K562 (cell line): ENCODE results near the gene NOSIP. TPM values are rescaled to one million over a fixed set of nuclear protein-coding genes. Genes with fewer than 3 reads are reported as not detected.

ENCODE experiments used
- ADNP ChIP-seq: fragments of 200-800 bp; sonication (Bioruptor generic); IDR thresholded peaks from 2 replicates; pipeline ENCODE4 v1.6.1; 2016; ENCODE audit warnings: missing genetic modification characterization, missing compliant biosample characterization
- CBX3 ChIP-seq, 2 experiments: IDR thresholded peaks; 1 replicate in 1 of 2; 2 replicates in 1 of 2; pipeline ENCODE4 v1.6.1; 2012; ENCODE audit warnings: inconsistent platforms in 2 of 2, low read length in 2 of 2, borderline replicate concordance in 1 of 2, control low read depth in 1 of 2
- FOXK2 ChIP-seq, 2 experiments: fragments of 450-650 bp; IDR thresholded peaks in 1 of 2; conservative IDR thresholded peaks in 1 of 2; 2 replicates each; pipeline ENCODE4 v1.6.1; 2016; ENCODE audit warnings: low read depth in 2 of 2, mild to moderate bottlenecking in 1 of 2
- NBN ChIP-seq: fragments of 450-650 bp; IDR thresholded peaks from 2 replicates; pipeline ENCODE4 v1.6.1; 2016; ENCODE audit warnings: low read depth, mild to moderate bottlenecking
- NFIC ChIP-seq: fragments of 450-650 bp; IDR thresholded peaks from 2 replicates; pipeline ENCODE4 v1.6.1; 2017; ENCODE audit warnings: mild to moderate bottlenecking, inconsistent platforms
- RB1 ChIP-seq: fragments of 450-650 bp; IDR thresholded peaks from 2 replicates; pipeline ENCODE4 v1.6.1; 2017; ENCODE audit warnings: low read depth, mild to moderate bottlenecking
- SMARCE1 ChIP-seq: fragments of 450-650 bp; IDR thresholded peaks from 2 replicates; pipeline ENCODE4 v1.7.1; 2016; ENCODE audit warnings: mild to moderate bottlenecking
- SP1 ChIP-seq: sonication (generic); formaldehyde crosslinking; IDR thresholded peaks from 2 replicates; pipeline ENCODE4 v1.8.1; 2022; ENCODE audit warnings: mild to moderate bottlenecking, missing genetic modification reagents
- XRCC5 ChIP-seq: fragments of 200-400 bp; formaldehyde crosslinking; IDR thresholded peaks from 2 replicates; pipeline ENCODE4 v1.6.1; 2017; ENCODE audit warnings: low read depth, mild to moderate bottlenecking, low read length
- ZNF121 ChIP-seq: sonication (generic); formaldehyde crosslinking; conservative IDR thresholded peaks from 2 replicates; pipeline ENCODE4 v1.8.0; 2022; ENCODE audit warnings: missing genetic modification reagents
- ZNF174 ChIP-seq: fragments of 250-450 bp; sonication (Bioruptor Pico); IDR thresholded peaks from 2 replicates; pipeline ENCODE4 v1.4.0; 2020; ENCODE audit warnings: mild to moderate bottlenecking
- ZNF589 ChIP-seq: fragments of 200-800 bp; sonication (Bioruptor generic); IDR thresholded peaks from 2 replicates; pipeline ENCODE4 v1.6.1; 2016; ENCODE audit warnings: low read depth, missing genetic modification characterization, missing compliant biosample characterization
- polyA plus RNA-seq, 8 experiments: library from polyadenylated mRNA; depleted of rRNA in 4 of 8; stranded (reverse) in 5 of 8; unstranded in 3 of 8; fragments of >200 nt; fragmentation: Nextera tagmentation in 2 of 8; fragmentation: Illumina TruSeq in 1 of 8; extraction: Ambion mirVana in 2 of 8; extraction: Trizol in 1 of 8; gene quantifications; 2 replicates each; pipeline versions ENCODE4 v1.2.1 to v1.2.3, GENCODE V29; 2011 to 2014; ENCODE audit warnings: inconsistent platforms in 1 of 8, missing spikeins in 1 of 8
- total RNA-seq, 7 experiments: library from RNA; depleted of rRNA in 6 of 7; stranded (reverse); fragments of >200 nt in 6 of 7; fragmentation: Illumina TruSeq in 2 of 7; extraction: Trizol in 2 of 7; gene quantifications; 2 replicates each; pipeline versions ENCODE4 v1.2.1 to v1.2.3, GENCODE V29; 2011 to 2021; ENCODE audit warnings: low replicate concordance in 1 of 7
- TF ChIP-seq, protein P1 (sequence below): fragments of 450-650 bp; IDR thresholded peaks from 2 replicates; pipeline ENCODE4 v1.6.1; 2016; ENCODE audit warnings: low read depth, mild to moderate bottlenecking, moderate library complexity
- TF ChIP-seq, protein P2 (sequence below), 2 experiments: fragments of 450-650 bp; formaldehyde crosslinking in 1 of 2; IDR thresholded peaks; 2 replicates each; pipeline versions ENCODE4 v1.4.0 to v1.6.1; 2014 to 2020; ENCODE audit warnings: mild to moderate bottlenecking in 2 of 2, borderline replicate concordance in 1 of 2, low read depth in 1 of 2
- TF ChIP-seq, protein P3 (sequence below): fragments of 150-350 bp; IDR thresholded peaks from 2 replicates; pipeline ENCODE4 v1.6.1; 2014; ENCODE audit warnings: low read depth, mild to moderate bottlenecking, low read length, borderline replicate concordance

The NOSIP gene
- total and polyA plus RNA-seq, 9 of the 15 experiments (the other 6 are each of a cell fraction or from before 2014, with no cell fraction given), result 14.4 to 153 (median 79.9) TPM

DNA sequence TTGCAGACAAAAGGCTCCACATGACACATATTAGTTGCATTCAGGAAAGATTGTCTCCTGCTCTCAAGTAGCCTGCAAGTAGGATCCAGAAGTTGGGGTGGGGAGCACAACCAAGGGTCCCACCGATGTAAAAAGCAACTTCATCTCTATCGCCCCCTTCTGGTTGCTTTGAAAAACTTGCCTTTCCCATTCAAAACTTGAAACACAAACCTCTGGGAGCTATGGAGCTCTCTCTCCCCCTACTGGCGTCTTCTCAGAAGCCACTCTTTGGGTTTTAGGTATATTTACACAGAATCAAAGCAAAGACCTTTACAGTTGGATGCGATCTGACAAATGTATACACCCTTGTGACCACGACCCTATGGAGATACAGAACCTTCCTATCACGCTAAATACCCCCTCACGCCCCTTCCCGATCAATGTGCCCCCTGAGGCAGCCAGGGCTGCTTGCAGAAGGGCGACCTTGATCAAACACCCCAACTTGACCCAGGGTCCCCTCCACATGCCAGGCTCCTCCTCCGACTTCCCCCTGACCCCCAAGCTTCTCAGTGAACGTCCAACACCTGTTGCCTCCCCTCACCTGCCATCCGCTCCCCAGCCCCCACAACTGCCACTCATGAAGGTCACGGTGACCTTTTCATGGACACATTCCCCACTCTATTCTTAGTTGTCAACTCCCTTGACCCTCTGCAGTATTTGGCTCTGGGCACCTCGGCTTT is 10.1 kb downstream of the NOSIP start (continued):
- TF ChIP-seq, protein P1, sequence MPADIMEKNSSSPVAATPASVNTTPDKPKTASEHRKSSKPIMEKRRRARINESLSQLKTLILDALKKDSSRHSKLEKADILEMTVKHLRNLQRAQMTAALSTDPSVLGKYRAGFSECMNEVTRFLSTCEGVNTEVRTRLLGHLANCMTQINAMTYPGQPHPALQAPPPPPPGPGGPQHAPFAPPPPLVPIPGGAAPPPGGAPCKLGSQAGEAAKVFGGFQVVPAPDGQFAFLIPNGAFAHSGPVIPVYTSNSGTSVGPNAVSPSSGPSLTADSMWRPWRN, result no peak
- TF ChIP-seq RB1, result peak; percentile 55; the same call in 1 of the 2 replicates
- TF ChIP-seq, protein P2, sequence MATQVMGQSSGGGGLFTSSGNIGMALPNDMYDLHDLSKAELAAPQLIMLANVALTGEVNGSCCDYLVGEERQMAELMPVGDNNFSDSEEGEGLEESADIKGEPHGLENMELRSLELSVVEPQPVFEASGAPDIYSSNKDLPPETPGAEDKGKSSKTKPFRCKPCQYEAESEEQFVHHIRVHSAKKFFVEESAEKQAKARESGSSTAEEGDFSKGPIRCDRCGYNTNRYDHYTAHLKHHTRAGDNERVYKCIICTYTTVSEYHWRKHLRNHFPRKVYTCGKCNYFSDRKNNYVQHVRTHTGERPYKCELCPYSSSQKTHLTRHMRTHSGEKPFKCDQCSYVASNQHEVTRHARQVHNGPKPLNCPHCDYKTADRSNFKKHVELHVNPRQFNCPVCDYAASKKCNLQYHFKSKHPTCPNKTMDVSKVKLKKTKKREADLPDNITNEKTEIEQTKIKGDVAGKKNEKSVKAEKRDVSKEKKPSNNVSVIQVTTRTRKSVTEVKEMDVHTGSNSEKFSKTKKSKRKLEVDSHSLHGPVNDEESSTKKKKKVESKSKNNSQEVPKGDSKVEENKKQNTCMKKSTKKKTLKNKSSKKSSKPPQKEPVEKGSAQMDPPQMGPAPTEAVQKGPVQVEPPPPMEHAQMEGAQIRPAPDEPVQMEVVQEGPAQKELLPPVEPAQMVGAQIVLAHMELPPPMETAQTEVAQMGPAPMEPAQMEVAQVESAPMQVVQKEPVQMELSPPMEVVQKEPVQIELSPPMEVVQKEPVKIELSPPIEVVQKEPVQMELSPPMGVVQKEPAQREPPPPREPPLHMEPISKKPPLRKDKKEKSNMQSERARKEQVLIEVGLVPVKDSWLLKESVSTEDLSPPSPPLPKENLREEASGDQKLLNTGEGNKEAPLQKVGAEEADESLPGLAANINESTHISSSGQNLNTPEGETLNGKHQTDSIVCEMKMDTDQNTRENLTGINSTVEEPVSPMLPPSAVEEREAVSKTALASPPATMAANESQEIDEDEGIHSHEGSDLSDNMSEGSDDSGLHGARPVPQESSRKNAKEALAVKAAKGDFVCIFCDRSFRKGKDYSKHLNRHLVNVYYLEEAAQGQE (IDR thresholded peaks at IDR 0.05; ENCODE audit: borderline replicate concordance), result peak; percentile 84
- TF ChIP-seq, protein P2 (CRISPR knock-in tag; IDR thresholded peaks at IDR 0.05; ENCODE audit: low read depth), result no peak
- TF ChIP-seq, protein P3, sequence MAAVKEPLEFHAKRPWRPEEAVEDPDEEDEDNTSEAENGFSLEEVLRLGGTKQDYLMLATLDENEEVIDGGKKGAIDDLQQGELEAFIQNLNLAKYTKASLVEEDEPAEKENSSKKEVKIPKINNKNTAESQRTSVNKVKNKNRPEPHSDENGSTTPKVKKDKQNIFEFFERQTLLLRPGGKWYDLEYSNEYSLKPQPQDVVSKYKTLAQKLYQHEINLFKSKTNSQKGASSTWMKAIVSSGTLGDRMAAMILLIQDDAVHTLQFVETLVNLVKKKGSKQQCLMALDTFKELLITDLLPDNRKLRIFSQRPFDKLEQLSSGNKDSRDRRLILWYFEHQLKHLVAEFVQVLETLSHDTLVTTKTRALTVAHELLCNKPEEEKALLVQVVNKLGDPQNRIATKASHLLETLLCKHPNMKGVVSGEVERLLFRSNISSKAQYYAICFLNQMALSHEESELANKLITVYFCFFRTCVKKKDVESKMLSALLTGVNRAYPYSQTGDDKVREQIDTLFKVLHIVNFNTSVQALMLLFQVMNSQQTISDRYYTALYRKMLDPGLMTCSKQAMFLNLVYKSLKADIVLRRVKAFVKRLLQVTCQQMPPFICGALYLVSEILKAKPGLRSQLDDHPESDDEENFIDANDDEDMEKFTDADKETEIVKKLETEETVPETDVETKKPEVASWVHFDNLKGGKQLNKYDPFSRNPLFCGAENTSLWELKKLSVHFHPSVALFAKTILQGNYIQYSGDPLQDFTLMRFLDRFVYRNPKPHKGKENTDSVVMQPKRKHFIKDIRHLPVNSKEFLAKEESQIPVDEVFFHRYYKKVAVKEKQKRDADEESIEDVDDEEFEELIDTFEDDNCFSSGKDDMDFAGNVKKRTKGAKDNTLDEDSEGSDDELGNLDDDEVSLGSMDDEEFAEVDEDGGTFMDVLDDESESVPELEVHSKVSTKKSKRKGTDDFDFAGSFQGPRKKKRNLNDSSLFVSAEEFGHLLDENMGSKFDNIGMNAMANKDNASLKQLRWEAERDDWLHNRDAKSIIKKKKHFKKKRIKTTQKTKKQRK, result no peak
- peak; percentile 36; the same call in 1 of the 2 replicates for TF ChIP-seq SMARCE1
- TF ChIP-seq ZNF589, result no peak
- TF ChIP-seq ZNF174 (CRISPR knock-in tag), result 0 out of 2 replicates have a peak, but pooled peaks have one; percentile 61
- 0 out of 2 replicates have a peak, but pooled peaks have one; percentile 20 for TF ChIP-seq ADNP (tag)
- TF ChIP-seq FOXK2 (conservative IDR thresholded peaks at IDR 0.05 in 1 of 2, IDR thresholded peaks at IDR 0.05 in 1 of 2; ENCODE audit: low read depth in 2 of 2), result peak; percentile 36 to 52; a peak in 2 of 4 replicates
- TF ChIP-seq SP1 (CRISPR knock-in tag), result 0 out of 2 replicates have a peak, but pooled peaks have one; percentile 43
- TF ChIP-seq CBX3 (IDR thresholded peaks at IDR 0.05; ENCODE audit: borderline replicate concordance in 1 of 2, low read length in 2 of 2), result 0 out of 3 replicates have a peak, but pooled peaks of 1 of the 2 experiments have one; percentile 40
- TF ChIP-seq NBN, result peak; percentile 66
- 0 out of 2 replicates have a peak, but pooled peaks have one; percentile 5 for TF ChIP-seq NFIC
- 0 out of 2 replicates have a peak, but pooled peaks have one; percentile 54 for TF ChIP-seq XRCC5
- TF ChIP-seq ZNF121 (CRISPR knock-in tag), result no peak
